Stimulated activated naive CD8-positive, alpha-beta T cell treated with anti-CD3 and anti-CD28 coated beads, Interleukin-15, Interleukin-2, amounts not matched to agents 100 ng/mL and 50 ng/mL, for 24 hours (primary cell): ENCODE data around the gene ZDHHC13.

Experiments
- H3K27ac Mint-ChIP-seq: one replicate; pipeline ENCODE4 v1.8.0; 2021; ENCODE audit warnings: mild to moderate bottlenecking, mixed read lengths
- H3K27me3 Mint-ChIP-seq: one replicate; pipeline ENCODE4 v1.8.0; 2021; ENCODE audit warnings: mixed read lengths
- H3K36me3 Mint-ChIP-seq: one replicate; pipeline ENCODE4 v1.8.0; 2021; ENCODE audit warnings: low read depth, mixed read lengths
- H3K4me1 Mint-ChIP-seq: one replicate; pipeline ENCODE4 v1.8.0; 2021; ENCODE audit warnings: low read depth, mixed read lengths
- H3K4me3 Mint-ChIP-seq: one replicate; pipeline ENCODE4 v1.8.0; 2021; ENCODE audit warnings: mild to moderate bottlenecking, mixed read lengths
- H3K9me3 Mint-ChIP-seq: one replicate; pipeline ENCODE4 v1.8.0; 2021; ENCODE audit warnings: mixed read lengths

Gene ZDHHC13, protein sequence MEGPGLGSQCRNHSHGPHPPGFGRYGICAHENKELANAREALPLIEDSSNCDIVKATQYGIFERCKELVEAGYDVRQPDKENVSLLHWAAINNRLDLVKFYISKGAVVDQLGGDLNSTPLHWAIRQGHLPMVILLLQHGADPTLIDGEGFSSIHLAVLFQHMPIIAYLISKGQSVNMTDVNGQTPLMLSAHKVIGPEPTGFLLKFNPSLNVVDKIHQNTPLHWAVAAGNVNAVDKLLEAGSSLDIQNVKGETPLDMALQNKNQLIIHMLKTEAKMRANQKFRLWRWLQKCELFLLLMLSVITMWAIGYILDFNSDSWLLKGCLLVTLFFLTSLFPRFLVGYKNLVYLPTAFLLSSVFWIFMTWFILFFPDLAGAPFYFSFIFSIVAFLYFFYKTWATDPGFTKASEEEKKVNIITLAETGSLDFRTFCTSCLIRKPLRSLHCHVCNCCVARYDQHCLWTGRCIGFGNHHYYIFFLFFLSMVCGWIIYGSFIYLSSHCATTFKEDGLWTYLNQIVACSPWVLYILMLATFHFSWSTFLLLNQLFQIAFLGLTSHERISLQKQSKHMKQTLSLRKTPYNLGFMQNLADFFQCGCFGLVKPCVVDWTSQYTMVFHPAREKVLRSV

GRCh38 chr11:19116971-19117759 lies at the start of gene ZDHHC13:
TSS of gene ZDHHC13 (plus strand) at chr11:19117168. CDS start at chr11:19117250, 82 bp downstream.
- H3K4me1 Mint-ChIP-seq: peaks cover 50% of the 10 kb centered on the region
- H3K27ac Mint-ChIP-seq: peak within 1 kb of the TSS; percentile 93
- H3K36me3 Mint-ChIP-seq: peaks cover 32% of the 10 kb centered on the region
- peak within 1 kb of the TSS; percentile 92 for H3K4me3 Mint-ChIP-seq
- no peaks in the 10 kb centered on the region for H3K9me3 Mint-ChIP-seq
- H3K27me3 Mint-ChIP-seq: no peaks in the 10 kb centered on the region

- H3K9me3 Mint-ChIP-seq: no peaks in the 10 kb centered on the region
- peak overlapping the region; percentile 36 for H3K4me3 Mint-ChIP-seq
- H3K36me3 Mint-ChIP-seq: no peaks in the 10 kb centered on the region
- no peaks in the 10 kb centered on the region for H3K4me1 Mint-ChIP-seq
- H3K27ac Mint-ChIP-seq: no peak overlapping the region
- H3K27me3 Mint-ChIP-seq: peaks cover 20% of the 10 kb centered on the region
Measured at GRCh38 chr11:19071255-19071654, 45.7 kb upstream of the ZDHHC13 start.

GRCh38 chr11:19072464-19072863 lies 44.5 kb upstream of the ZDHHC13 start:
- no peak overlapping the region for H3K27ac Mint-ChIP-seq
- H3K4me1 Mint-ChIP-seq: no peaks in the 10 kb centered on the region
- peaks cover 10% of the 10 kb centered on the region for H3K27me3 Mint-ChIP-seq
- H3K36me3 Mint-ChIP-seq: no peaks in the 10 kb centered on the region
- no peaks in the 10 kb centered on the region for H3K9me3 Mint-ChIP-seq
- no peak overlapping the region for H3K4me3 Mint-ChIP-seq

GRCh38 chr11:19073454-19074415 lies 43.2 kb upstream of the ZDHHC13 start:
- no peak overlapping the region for H3K4me3 Mint-ChIP-seq
- H3K27ac Mint-ChIP-seq: no peak overlapping the region
- H3K27me3 Mint-ChIP-seq: peaks cover 8% of the 10 kb centered on the region
- H3K4me1 Mint-ChIP-seq: no peaks in the 10 kb centered on the region
- no peaks in the 10 kb centered on the region for H3K36me3 Mint-ChIP-seq
- H3K9me3 Mint-ChIP-seq: no peaks in the 10 kb centered on the region

DNA sequence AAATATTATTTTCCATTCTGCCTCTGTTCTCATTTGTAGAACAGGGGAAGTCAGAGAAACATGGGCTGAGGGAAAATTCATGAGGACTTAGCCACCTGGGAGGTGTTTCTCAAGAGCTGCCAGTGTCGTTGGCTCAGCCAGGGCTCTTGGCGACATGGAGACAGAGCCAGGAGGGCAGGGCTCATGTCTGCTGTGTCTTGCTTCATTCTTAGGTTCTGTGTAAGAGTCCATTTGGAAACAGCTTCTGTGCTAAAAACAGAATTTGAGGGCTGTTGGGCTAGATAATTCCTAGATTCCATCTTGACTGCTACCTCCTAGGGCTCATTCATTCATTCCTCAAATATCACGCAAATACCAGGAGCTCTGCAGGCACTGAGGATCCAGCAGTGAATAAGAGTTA lies 41.3 kb upstream of the ZDHHC13 start:
- Mint-ChIP-seq H3K4me1 (no peaks in the 10 kb centered on the region), H3K27ac (no peak overlapping the region), H3K27me3 (peaks cover 10% of the 10 kb centered on the region), H3K9me3 (no peaks in the 10 kb centered on the region), H3K36me3 (no peaks in the 10 kb centered on the region), H3K4me3 (no peak overlapping the region)

DNA sequence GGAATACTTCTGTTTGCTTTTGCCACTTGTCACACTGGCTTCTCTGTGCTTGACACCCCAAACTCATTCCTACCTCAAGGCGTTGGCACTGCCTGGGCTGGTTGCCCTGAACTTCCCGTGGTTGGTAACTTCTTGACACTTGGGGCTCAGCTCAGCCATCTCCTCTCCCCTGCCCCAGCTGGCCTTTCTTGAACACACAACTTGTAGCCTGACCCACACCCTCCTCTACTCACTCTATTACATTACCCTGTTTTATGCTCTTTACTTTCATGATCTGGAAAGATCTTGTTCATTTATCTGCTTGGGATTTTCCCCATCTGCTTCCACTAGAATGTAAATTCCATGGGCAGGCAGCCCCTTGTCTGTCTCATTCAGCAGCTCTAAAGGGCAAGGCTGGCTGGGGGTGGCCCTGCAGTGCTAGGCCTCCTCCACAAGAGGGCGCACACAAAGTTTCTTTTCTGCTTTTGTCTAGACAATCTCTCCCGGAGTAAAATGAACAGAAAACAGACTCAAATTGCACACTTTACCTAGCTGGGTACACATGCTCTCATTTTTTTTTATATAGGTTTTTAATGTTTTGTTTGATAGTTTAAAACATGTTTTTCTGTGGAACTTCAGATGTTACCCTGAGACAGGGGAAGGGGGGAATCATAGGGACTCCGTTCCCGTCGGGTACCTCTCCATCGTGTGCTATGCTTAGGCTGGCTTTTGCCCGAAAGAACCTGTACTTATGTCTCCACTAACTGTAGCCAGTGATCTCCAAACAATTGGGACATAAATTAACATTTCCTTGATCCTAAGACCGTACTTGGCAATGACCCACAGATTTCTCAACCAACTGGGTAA lies 40.0 kb upstream of the ZDHHC13 start:
- Mint-ChIP-seq H3K27ac (no peak overlapping the region), H3K9me3 (no peaks in the 10 kb centered on the region), H3K36me3 (no peaks in the 10 kb centered on the region), H3K4me3 (no peak overlapping the region), H3K27me3 (peaks cover 13% of the 10 kb centered on the region), H3K4me1 (no peaks in the 10 kb centered on the region)

DNA sequence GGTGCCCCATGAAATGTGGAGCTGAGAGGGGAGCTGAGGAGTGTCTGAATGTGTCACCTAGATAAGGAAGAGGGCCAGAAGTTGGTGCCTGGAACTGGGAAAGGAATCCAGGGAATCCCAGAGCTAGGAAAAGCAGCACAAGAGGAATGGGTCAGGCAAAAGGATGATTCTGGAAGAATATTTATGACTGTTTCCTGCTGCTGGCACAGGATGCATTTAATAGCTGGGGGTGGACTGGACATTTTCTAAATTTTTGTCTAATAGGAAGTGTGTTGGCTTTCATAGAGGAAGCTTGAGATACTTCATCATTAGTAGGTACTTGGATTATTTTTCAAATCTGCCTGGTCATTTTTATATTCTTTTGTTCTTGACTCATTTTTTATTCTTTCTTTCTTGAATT lies 39.0 kb upstream of the ZDHHC13 start:
- H3K4me1 Mint-ChIP-seq: no peaks in the 10 kb centered on the region
- H3K27ac Mint-ChIP-seq: no peak overlapping the region
- peaks cover 13% of the 10 kb centered on the region for H3K27me3 Mint-ChIP-seq
- H3K9me3 Mint-ChIP-seq: no peaks in the 10 kb centered on the region
- no peaks in the 10 kb centered on the region for H3K36me3 Mint-ChIP-seq
- H3K4me3 Mint-ChIP-seq: no peak overlapping the region

DNA sequence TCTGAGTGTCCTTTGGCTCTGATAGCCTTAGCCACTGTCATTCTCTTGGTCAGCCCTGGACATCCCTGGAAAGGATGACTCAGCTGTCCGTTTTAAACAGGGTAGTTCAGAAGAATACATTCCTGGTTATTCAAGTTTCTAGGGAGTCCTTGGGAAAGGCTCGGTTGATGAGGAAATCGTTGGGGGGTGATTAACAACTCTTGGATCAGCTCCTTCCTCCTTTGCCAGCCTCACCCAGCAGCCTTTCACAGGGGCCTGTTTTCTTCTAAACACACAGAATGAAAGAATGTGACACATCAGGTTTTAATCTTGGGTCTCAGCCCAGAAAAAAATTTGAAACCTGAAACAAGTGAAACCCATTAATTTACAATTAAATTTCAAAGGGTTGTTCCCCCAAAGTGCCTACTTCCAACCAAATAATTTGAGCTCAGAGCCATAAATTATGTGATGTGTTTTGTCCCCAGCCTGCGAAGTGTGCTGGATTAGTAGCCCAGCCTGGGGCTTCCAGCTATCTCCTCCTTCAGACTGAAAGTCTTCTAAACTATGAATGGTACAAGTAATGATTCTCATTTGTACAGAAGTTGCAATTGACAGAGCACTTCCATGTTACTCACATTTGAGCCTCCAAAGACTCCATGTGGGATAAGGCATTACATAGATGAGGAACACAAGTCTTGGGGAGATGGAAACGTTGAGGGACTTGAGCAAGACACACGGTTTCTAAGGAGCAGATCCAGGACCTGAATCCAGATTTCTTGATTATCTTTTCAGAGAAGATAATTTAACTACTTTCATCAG lies 37.1 kb upstream of the ZDHHC13 start:
- H3K4me1 Mint-ChIP-seq: no peaks in the 10 kb centered on the region
- no peaks in the 10 kb centered on the region for H3K36me3 Mint-ChIP-seq
- no peak overlapping the region for H3K27ac Mint-ChIP-seq
- H3K9me3 Mint-ChIP-seq: no peaks in the 10 kb centered on the region
- no peak overlapping the region for H3K4me3 Mint-ChIP-seq
- H3K27me3 Mint-ChIP-seq: peaks cover 13% of the 10 kb centered on the region

DNA sequence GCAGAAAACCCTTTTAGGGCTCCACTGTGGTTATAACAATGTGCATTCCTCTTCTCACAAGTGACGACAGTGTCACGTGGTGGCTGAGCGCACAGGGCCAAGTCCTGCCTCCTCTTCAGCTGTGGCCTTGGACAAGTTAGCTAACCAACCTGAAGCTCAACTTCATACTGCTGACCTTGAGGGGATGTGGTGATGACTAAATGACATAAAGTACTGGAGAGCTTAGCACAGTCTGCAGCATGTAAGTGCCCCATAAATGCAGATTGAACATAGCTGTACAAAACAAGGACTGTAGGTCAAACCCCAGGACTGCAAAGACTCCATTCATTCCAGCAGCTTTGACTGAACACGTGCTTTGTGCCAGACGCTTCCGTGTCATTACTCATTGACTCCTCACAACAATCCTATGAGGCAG lies 36.4 kb upstream of the ZDHHC13 start:
- H3K4me3 Mint-ChIP-seq: no peak overlapping the region
- peaks cover 13% of the 10 kb centered on the region for H3K27me3 Mint-ChIP-seq
- no peaks in the 10 kb centered on the region for H3K4me1 Mint-ChIP-seq
- no peaks in the 10 kb centered on the region for H3K9me3 Mint-ChIP-seq
- no peaks in the 10 kb centered on the region for H3K36me3 Mint-ChIP-seq
- H3K27ac Mint-ChIP-seq: no peak overlapping the region

DNA sequence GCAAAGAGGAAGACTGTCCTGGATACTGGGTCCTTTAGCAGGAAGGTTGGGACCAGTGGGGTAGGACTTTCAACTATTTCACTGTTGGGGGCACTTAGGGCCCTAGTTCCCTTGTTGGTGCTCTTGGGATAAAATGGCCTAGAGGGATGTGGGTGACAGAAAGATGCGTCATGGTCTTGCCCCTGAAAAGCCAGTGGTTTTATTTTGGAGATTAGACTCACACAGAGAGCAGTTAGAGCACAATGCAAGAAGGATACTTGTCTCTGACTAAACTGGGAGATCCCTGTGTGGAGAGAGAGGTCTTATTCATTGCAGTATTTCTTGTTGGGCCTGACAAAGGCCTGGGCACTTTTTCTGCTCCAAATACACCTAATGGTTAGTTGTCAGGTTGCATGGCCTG lies 33.8 kb upstream of the ZDHHC13 start:
- H3K4me1 Mint-ChIP-seq: no peaks in the 10 kb centered on the region
- H3K27me3 Mint-ChIP-seq: peaks cover 17% of the 10 kb centered on the region
- H3K36me3 Mint-ChIP-seq: no peaks in the 10 kb centered on the region
- no peaks in the 10 kb centered on the region for H3K9me3 Mint-ChIP-seq
- H3K27ac Mint-ChIP-seq: no peak overlapping the region
- no peak overlapping the region for H3K4me3 Mint-ChIP-seq

- H3K36me3 Mint-ChIP-seq: no peaks in the 10 kb centered on the region
- H3K27me3 Mint-ChIP-seq: peaks cover 11% of the 10 kb centered on the region
- H3K27ac Mint-ChIP-seq: no peak overlapping the region
Measured at GRCh38 chr11:19084661-19085315, 32.2 kb upstream of the ZDHHC13 start.

DNA sequence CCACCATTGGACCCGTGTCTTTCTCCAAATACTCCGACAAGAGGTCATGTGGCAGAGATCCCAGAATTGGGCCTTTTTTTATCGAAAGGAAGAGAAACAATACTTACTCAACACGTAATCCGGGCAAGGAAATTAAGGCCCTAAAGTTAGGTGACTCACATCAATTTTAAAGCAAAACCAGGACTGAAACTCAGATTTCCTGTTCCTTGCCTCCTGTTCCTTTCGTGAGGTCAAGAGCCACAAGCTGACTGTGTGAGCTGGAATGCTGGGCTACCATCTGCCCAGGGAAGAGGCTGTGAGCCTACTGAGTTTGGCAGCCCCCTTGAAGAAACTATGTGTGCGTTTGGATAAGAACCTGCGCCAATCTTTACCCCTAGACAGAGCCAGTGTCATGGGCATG lies 29.3 kb upstream of the ZDHHC13 start:
- Mint-ChIP-seq H3K9me3 (no peaks in the 10 kb centered on the region), H3K4me3 (no peak overlapping the region), H3K27ac (no peak overlapping the region), H3K27me3 (peaks cover 11% of the 10 kb centered on the region), H3K4me1 (no peaks in the 10 kb centered on the region), H3K36me3 (no peaks in the 10 kb centered on the region)

More at GRCh38 chr11:19084661-19085315, 32.2 kb upstream of the ZDHHC13 start:
- Mint-ChIP-seq H3K9me3 (no peaks in the 10 kb centered on the region), H3K4me1 (no peaks in the 10 kb centered on the region), H3K4me3 (no peak overlapping the region)
